ENCODE data around the gene ME3. TPM values are rescaled to one million over a fixed set of nuclear protein-coding genes. Genes with fewer than 3 reads are reported as not detected.

The ME3 gene
- total RNA-seq (2022; extraction: Qiagen RNA extraction; ENCODE audit: low read depth): 14.6 to 21.3 TPM (median 19.0 TPM) in 5 replicates

GRCh38 chr11:86672007-86672621 is at the start of gene ME3:
Gene ME3 (minus strand): TSS chr11:86672616.

Other genes with a start within 250 kb of the ME3 start
- 415 to 532 TPM (median 475 TPM) in 5 replicates for gene PRSS23, start 127.9 kb upstream of the ME3 start, total RNA-seq (2022; extraction: Qiagen RNA extraction; ENCODE audit: low read depth)

Data from A549 treated with ZK216348 at 1 μM for 4 hours (cell line).